HK-2 (cell line): Measurements from ENCODE around the gene ABT1.

ENCODE experiments used
- DNase-seq: peaks from one replicate; pipeline ENCODE4 v3.0.0-alpha.2; 2018; ENCODE audit not compliant: unreplicated experiment

ABT1 gene

DNA sequence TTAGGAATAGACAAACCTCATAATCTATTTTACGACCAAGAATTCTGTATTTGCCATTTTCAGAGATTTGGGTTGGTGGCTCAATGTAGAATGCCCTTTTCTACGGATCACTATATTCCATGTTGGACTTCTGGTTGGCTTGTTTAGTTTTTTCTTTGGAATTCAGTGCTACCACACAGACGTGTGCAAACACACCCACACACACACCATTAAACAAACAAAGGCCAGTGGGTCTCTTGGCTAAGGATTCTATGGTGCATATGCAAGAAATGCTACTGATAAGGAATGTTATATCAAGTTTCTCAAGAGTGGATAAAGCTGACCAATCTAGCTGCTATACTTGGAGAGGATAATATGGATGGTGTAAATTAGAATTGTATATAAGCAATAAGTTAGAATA lies 8.0 kb downstream of the ABT1 start:
- DNase-seq, result no peak

DNA sequence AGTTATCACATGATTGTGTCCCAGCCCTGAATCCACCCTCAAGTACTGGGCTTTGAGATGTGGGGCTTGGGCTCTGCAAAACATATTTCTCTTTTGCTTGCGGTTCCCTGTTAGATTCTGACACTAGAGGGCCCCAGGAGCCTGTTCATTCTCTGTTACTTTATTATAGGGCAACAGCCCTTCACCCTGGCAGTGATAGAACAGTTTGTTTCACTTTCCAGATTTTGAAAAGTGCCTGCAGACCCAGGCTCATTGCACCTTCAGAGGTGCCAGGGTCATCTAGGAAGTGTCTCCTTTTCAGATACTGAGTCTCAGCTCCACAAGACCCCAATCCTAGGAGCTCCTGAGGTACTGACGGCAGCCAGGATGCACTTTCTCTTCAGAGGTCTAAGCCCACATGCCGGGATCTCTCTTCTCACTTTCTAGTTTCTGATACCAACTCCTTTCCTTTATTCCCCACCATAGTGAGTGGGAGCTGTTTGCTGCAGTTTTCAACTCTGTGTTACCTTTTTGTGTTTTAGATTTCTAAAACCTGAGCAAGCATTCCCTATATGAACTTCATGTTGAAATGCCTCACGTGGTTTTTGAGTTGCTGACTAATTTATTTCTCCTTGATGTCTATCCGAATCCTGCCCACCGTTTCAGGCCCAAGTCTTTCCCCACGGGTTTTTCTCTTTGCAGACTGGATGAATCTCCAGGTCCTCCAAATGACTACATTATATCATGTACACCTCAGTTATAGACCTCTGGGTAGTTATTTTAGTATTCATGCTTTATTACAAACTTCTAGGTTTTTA lies 10.9 kb downstream of the ABT1 start:
- peak; percentile 31 for DNase-seq

DNA sequence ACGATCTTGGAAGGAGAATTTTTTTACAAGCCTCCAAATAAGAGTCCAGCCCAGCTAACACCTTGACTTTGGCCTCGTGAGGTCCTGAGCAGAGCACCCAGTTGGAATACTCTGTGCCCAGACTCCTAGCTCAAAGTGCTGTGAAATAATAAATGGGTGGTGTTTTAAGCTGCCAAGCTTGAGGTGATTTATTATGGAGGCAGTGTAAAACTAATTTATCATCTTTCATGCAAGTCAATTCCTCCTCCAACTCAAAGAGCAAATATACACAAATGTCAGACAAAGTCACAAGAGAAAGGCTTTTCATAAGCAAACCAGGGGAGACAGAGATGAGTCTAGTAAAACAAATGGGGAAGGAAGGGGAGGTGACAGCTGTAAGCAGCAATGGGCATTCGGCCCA lies 12.7 kb downstream of the ABT1 start:
- DNase-seq, result no peak

DNA sequence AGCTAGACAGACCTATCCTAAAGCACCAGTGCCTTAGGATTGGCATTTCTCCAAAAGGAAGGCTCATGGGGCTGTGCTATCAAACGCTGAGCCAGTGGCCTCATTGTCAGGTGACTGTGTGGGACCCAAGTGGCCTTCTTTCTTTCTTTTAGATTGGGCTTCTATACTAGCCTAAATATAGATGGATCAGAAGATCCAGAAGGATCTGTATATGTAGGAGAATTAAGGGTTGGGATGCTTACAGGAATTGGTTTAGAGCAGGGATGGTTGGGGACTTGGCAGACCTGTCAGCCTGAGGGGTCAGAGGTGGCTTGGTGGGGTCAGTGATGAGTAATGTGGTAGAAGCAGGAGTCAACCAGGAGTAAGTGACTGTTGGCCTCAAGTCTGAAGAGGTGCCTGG lies 14.8 kb downstream of the ABT1 start:
- no peak for DNase-seq

DNA sequence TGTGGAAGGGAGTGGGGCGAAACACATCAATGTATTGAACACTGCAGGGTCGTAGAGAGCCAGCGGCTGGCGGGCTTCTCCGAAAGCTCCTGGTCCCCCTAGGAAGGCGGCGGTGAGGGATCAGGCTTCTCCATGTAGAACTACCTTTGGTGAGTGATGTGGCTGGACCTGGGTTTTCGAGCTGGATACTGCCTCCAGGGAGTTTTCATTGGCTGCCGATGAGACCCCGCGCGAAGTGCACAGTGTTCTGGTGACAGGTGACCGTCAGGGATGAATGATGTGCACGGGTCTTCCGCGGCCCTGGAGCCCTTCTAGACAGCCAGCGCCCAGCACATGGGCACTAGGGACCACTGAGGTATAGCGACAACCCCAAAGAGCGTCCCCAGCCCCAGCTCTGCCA lies 16.4 kb downstream of the ABT1 start:
- DNase-seq, result no peak

DNA sequence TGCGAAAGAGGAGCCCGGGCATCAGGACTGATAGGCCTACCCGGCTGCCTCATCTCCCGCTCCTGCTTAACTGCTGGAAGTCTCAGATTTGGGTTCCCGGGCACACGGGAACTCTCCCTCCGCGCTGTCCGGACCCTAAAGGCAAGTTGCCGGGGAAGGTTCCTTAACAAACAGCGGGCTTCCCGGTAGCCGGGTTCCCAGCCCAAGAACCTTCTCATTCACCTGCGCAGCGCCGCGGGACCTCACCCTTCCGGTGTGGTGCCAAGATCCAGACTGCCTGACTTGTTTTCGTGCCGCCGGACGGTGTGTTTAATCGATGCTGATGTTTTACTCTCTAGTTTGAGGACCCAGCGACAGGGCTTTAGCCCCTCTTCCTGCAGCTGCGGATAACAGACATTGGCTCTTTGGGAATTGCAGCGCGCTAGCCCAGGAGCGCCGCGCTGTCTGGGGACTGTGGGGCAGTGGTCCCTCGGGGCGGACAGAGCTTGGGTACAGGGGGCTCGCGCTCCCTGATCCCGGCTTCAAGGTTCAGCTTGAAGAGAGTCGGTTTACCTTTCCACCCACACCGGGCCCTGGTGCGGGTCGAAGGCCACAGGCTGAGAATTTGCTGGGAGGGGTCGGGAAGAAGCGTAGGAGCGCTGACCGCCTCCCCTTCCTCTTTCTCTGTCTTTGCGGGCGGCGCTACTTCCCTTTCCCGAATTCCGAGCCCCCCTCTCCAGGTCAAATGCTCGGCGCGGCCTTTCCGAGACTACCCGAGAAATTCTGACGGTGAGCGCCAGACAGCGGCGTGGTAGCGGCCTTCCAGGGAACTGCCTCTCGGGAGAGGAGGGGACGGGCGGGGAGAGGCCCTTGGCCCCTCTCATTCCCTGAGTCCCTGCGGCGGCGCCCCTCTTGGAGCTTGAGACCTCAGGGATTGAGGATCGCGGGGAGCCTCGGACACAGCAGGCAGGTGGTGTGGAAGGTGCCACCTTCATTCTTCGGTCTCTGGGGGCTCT lies 17.2 kb downstream of the ABT1 start:
- DNase-seq, result no peak

DNA sequence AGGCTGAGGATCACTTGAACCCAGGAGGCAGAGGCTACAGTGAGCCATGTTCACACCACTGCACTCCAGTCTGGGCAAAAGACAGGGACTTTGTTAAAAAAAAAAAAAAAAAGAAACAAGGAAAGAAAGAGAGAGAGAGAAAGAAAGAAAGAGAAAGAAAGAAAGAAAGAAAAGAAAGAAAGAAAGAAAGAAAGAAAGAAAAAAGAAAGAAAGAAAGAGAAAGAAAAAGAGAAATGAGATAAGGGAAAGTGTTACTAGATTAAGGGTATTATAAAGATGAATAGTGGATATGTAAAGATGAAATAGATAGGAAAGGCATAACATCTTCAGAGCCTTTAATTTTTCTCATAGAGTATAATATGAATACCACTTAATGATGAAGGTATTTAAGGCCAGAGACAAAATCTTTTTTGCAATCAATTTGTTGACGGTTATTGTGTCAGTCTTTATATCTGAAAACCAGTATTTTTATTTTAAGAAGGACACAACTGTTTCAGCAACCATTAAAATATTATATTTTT lies 26.6 kb downstream of the ABT1 start:
- DNase-seq, result no peak

DNA sequence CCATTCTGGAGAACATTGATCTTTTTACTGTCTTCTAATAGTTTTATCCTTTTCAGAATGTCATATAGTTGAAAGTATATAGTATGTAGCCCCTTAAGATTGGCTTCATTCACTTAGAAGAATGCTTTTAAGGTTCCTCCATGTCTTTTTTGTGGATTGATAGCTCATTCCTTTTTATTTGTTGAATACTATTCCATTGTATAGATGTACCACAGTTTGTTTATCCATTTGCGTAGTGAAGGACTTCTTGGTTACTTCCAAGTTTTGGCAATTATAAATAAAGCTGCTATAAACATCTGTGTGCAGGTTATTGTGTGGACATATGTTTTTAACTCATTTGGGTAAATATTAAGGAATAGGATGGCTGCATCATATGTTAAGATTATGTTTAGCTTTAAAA lies 27.8 kb downstream of the ABT1 start:
- no peak for DNase-seq

DNA sequence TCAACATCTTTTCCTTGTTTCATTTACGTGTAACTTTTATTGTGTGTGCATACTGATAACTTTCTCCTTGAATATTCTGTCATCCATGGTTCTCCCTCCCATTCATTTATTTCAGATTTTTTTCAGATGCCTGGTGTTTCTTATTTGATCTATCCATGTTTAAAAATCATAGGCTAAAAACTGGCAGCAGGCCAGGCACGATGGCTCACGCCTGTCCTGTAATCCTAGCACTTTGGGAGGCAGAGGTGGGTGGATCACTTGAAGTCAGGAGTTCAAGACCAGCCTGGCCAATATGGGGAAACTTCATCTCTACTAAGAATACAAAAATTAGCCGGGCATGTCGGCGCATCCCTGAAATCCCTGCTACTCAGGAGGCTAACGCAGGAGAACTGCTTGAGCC lies 31.1 kb downstream of the ABT1 start:
- DNase-seq, result no peak

DNA sequence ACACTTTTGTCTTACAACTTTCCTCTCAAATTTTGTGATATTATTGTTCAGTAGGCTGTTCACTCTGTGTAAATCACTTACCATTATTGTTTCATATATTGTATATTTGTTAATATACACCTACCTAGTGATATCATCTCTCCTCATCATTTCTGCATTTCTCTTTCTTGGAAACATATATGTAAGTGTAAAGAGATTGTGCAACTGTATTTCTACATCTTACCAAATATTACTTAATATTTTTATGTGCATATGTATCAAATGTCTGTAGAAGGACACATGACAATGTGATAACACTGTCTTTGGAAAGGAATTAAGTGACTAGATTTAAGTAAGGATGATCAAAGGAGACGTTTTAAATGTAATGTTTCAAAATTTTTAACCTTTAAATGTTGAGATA lies 32.6 kb downstream of the ABT1 start:
- DNase-seq, result no peak

DNA sequence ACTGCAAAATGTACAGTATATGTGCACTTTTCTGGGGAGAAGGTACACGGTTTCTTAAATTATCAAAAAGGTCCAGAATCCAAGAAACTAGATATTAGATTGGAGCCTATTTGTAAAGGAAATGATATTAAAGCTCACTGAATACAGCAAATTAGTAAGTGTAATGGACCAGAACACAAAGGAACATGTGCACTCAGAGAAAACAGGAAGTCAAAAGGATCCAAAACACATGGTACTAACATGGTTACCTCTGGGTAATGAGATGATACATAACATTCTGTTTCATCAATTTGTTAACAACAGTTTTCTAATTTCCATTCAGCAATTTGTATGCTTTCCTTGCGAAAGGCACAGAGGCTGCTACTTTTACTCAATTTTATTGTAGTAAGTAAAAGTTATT lies 44.1 kb downstream of the ABT1 start:
- DNase-seq, result no peak

DNA sequence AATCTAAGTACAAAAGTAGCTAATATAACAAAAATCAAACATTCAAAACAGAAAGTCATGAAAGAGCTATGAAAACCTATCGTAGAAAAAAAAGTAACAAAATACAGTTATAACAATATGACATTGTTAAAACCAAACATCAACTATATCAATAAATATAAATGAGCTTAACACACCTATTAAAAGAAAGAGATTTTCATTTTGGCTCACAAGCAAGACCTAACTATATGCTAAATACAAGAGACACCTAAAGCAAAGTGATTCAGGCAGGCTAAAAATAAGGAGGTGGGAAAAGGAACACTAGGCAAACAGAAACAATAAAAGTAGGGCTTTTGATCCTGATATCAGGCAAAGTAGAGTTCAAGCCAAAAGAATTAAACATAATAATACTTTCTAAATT lies 49.3 kb downstream of the ABT1 start:
- DNase-seq, result no peak
